Measurements from ENCODE around the gene AP5Z1. TPM values are rescaled to one million over a fixed set of nuclear protein-coding genes. Genes with fewer than 3 reads are reported as not detected.

AP5Z1 gene
- total RNA-seq, 1 experiment from 2014 or later = 38.3 TPM

DNA sequence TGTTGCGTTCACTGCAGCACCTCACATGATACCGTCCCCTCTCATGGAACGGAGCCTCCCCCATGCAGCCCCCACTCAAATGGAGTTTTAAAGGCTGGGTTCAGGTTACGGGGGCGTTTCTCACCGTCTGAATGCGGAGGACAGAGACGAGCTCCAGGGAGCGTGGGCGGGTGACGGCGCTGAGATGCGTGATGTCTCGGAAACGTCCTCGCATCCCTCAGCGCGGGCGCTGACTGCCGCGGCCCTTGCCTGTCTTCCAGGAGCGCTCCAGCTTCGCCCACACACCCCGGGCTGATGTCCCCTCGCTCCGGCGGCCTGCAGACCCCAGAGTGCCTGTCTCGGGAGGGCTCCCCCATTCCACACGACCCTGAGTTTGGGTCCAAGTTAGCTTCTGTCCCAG is 16.6 kb upstream of the AP5Z1 start:
- H3K36me3 Mint-ChIP-seq (ENCODE audit: insufficient read depth in 1 of 3, low read depth in 3 of 3) = peaks cover 14 to 21% (median 19%) of the 10 kb centered on the region in 3 experiments; a peak in 6 of 7 replicates
- H3K27me3 ChIP-seq (ENCODE audit: insufficient read depth, low read length) = no peaks in the 10 kb centered on the region
- H3K79me2 ChIP-seq (ENCODE audit: insufficient read depth, low read length) = no peaks in the 10 kb centered on the region
- no peak overlapping the region for H3K56ac ChIP-seq (ENCODE audit: insufficient read length, low read depth, low read length)
- WGBS (ENCODE audit: extremely low coverage, insufficient read length, low lambda C conversion rate) = no CpG with 5 or more reads among the region's 29 CpGs
- DNase-seq = no peak
- no peak overlapping the region for H4K5ac ChIP-seq (ENCODE audit: insufficient read length, low read depth, low read length)
- H2BK12ac ChIP-seq (ENCODE audit: insufficient read length, low read depth, low read length) = no peak overlapping the region
- no peak overlapping the region for H2BK120ac ChIP-seq (ENCODE audit: low read depth, low read length, poor library complexity, severe bottlenecking)
- H3K79me1 ChIP-seq (ENCODE audit: insufficient read depth, low read depth, low read length, poor library complexity, severe bottlenecking) = no peaks in the 10 kb centered on the region
- no peak overlapping the region for H2BK15ac ChIP-seq (ENCODE audit: low read depth, low read length)
- no peak overlapping the region for H3K4me3 Mint-ChIP-seq
- H3K9me3 ChIP-seq (ENCODE audit: control insufficient read depth, low read depth, low read length) = no peaks in the 10 kb centered on the region
- H3K27me3 Mint-ChIP-seq (ENCODE audit: low read depth) = no peaks in the 10 kb centered on the region; the same call in 1 of the 2 replicates
- no peaks in the 10 kb centered on the region for H3K4me1 Mint-ChIP-seq
- no peak overlapping the region for H2BK20ac ChIP-seq (ENCODE audit: low read depth, low read length, poor library complexity, severe bottlenecking)
- H2AFZ ChIP-seq (ENCODE audit: low read length) = no peak overlapping the region
- H3K27ac Mint-ChIP-seq = no peak overlapping the region
- no peak overlapping the region for H4K8ac ChIP-seq (replicated peaks; ENCODE audit: insufficient read length, low read depth, low read length)
- no peak overlapping the region for H2BK5ac ChIP-seq (ENCODE audit: insufficient read length, low read length)
- no peaks in the 10 kb centered on the region for H4K20me1 ChIP-seq (ENCODE audit: control insufficient read depth, insufficient read depth, insufficient read length)
- no peak overlapping the region; the same call in 1 of the 2 replicates for H3K14ac ChIP-seq (ENCODE audit: insufficient read depth, low read length)
- no peaks in the 10 kb centered on the region for H3K9me3 Mint-ChIP-seq
- H3K27ac ChIP-seq (ENCODE audit: insufficient read length, low read depth, low read length) = no peak overlapping the region
- H3K23ac ChIP-seq (ENCODE audit: insufficient read length, low read depth, low read length) = no peak overlapping the region
- no peaks in the 10 kb centered on the region for H3K23me2 ChIP-seq (ENCODE audit: insufficient read length, low read depth, low read length, poor library complexity, severe bottlenecking)
- no peak overlapping the region for H3K9ac ChIP-seq (ENCODE audit: extremely low read depth, insufficient read length, low read length)
- no peak overlapping the region for H3K18ac ChIP-seq (ENCODE audit: insufficient read length, low read depth, low read length)
- TF ChIP-seq, protein P1, sequence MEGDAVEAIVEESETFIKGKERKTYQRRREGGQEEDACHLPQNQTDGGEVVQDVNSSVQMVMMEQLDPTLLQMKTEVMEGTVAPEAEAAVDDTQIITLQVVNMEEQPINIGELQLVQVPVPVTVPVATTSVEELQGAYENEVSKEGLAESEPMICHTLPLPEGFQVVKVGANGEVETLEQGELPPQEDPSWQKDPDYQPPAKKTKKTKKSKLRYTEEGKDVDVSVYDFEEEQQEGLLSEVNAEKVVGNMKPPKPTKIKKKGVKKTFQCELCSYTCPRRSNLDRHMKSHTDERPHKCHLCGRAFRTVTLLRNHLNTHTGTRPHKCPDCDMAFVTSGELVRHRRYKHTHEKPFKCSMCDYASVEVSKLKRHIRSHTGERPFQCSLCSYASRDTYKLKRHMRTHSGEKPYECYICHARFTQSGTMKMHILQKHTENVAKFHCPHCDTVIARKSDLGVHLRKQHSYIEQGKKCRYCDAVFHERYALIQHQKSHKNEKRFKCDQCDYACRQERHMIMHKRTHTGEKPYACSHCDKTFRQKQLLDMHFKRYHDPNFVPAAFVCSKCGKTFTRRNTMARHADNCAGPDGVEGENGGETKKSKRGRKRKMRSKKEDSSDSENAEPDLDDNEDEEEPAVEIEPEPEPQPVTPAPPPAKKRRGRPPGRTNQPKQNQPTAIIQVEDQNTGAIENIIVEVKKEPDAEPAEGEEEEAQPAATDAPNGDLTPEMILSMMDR (conservative IDR thresholded peaks at IDR 0.05) = no peak
- H3T11ph ChIP-seq (ENCODE audit: low read length) = no peak overlapping the region
- H2AK5ac ChIP-seq (ENCODE audit: insufficient read length, low read length) = no peak overlapping the region
- no peak overlapping the region for H3K4ac ChIP-seq (ENCODE audit: low read depth, low read length)
- no peak overlapping the region for H4K91ac ChIP-seq (ENCODE audit: insufficient read length, low read depth, low read length)
- no peak overlapping the region for H3K4me2 ChIP-seq (ENCODE audit: insufficient read depth, insufficient read length, low read length)
- no peaks in the 10 kb centered on the region for H3K4me1 ChIP-seq (ENCODE audit: insufficient read depth, low read length)

Measured in H9 (cell line).